Muscle layer of duodenum (tissue), 2 donors: ENCODE data around the gene WHRN.

Experiments
- H3K27ac ChIP-seq: one replicate; pipeline ENCODE4 v1.7.0; 2013; ENCODE audit warnings: mild to moderate bottlenecking, low read length
- H3K27me3 ChIP-seq: one replicate; pipeline ENCODE4 v1.7.0; 2013; ENCODE audit warnings: low read depth, mild to moderate bottlenecking, control low read depth, low read length
- H3K36me3 ChIP-seq, 2 donors: one replicate each; pipeline ENCODE4 v1.7.0; 2013; ENCODE audit warnings: low read length in 2 of 2, control low read depth in 1 of 2, mild to moderate bottlenecking in 1 of 2; ENCODE audit not compliant: insufficient read depth in 2 of 2, control insufficient read depth in 1 of 2
- H3K4me1 ChIP-seq, 2 donors: one replicate each; pipeline ENCODE4 v1.7.0; 2013; ENCODE audit warnings: low read length in 2 of 2, mild to moderate bottlenecking in 2 of 2, control low read depth in 1 of 2, moderate library complexity in 1 of 2; ENCODE audit not compliant: insufficient read depth in 2 of 2, control insufficient read depth in 1 of 2
- H3K4me3 ChIP-seq, 2 donors: one replicate each; pipeline ENCODE4 v1.7.0; 2013; ENCODE audit warnings: low read length in 2 of 2, low read depth in 1 of 2, mild to moderate bottlenecking in 1 of 2
- H3K9me3 ChIP-seq, 2 donors: one replicate each; pipeline ENCODE4 v1.7.0; 2013; ENCODE audit warnings: low read length in 2 of 2, control low read depth in 1 of 2, mild to moderate bottlenecking in 1 of 2; ENCODE audit not compliant: control insufficient read depth in 1 of 2
- donor health status: healthy.

Gene WHRN

GRCh38 chr9:114529285-114529684 lies 24.0 kb upstream of the WHRN start:
- Histone ChIP-seq H3K4me3 (no peak overlapping the region), H3K27me3 (no peaks in the 10 kb centered on the region), H3K4me1 (no peaks in the 10 kb centered on the region), H3K9me3 (no peaks in the 10 kb centered on the region), H3K27ac (no peak overlapping the region), H3K36me3 (no peaks in the 10 kb centered on the region)

- no peaks in the 10 kb centered on the region for H3K9me3 ChIP-seq
- H3K4me1 ChIP-seq, result no peaks in the 10 kb centered on the region
- H3K4me3 ChIP-seq, result no peak overlapping the region
Measured at GRCh38 chr9:114526807-114527206, 21.5 kb upstream of the WHRN start.

GRCh38 chr9:114525513-114525912 lies 20.2 kb upstream of the WHRN start:
- H3K9me3 ChIP-seq, result no peaks in the 10 kb centered on the region
- no peak overlapping the region for H3K4me3 ChIP-seq
- H3K27ac ChIP-seq, result no peak overlapping the region
- H3K36me3 ChIP-seq, result no peaks in the 10 kb centered on the region
- no peaks in the 10 kb centered on the region for H3K4me1 ChIP-seq
- no peaks in the 10 kb centered on the region for H3K27me3 ChIP-seq

More at GRCh38 chr9:114526807-114527206, 21.5 kb upstream of the WHRN start:
- no peaks in the 10 kb centered on the region for H3K36me3 ChIP-seq
- no peak overlapping the region for H3K27ac ChIP-seq
- no peaks in the 10 kb centered on the region for H3K27me3 ChIP-seq

GRCh38 chr9:114524247-114524681 lies 19.0 kb upstream of the WHRN start:
- H3K4me1 ChIP-seq, result no peaks in the 10 kb centered on the region
- no peaks in the 10 kb centered on the region for H3K9me3 ChIP-seq
- H3K36me3 ChIP-seq, result no peaks in the 10 kb centered on the region
- no peaks in the 10 kb centered on the region for H3K27me3 ChIP-seq
- no peak overlapping the region for H3K4me3 ChIP-seq
- H3K27ac ChIP-seq, result peak overlapping the region; percentile 6

GRCh38 chr9:114522847-114523246 lies 17.6 kb upstream of the WHRN start:
- H3K9me3 ChIP-seq, result no peaks in the 10 kb centered on the region
- no peaks in the 10 kb centered on the region for H3K36me3 ChIP-seq
- H3K4me3 ChIP-seq, result no peak overlapping the region
- no peak overlapping the region for H3K27ac ChIP-seq
- no peaks in the 10 kb centered on the region for H3K4me1 ChIP-seq
- H3K27me3 ChIP-seq, result no peaks in the 10 kb centered on the region

- H3K27me3 ChIP-seq, result no peaks in the 10 kb centered on the region
- no peaks in the 10 kb centered on the region for H3K36me3 ChIP-seq
- H3K9me3 ChIP-seq, result no peaks in the 10 kb centered on the region
- no peak overlapping the region for H3K4me3 ChIP-seq
- no peaks in the 10 kb centered on the region for H3K4me1 ChIP-seq
- H3K27ac ChIP-seq, result no peak overlapping the region
Measured at GRCh38 chr9:114522286-114522685, 17.0 kb upstream of the WHRN start.

GRCh38 chr9:114521846-114522245 lies 16.6 kb upstream of the WHRN start:
- Histone ChIP-seq H3K4me1 (no peaks in the 10 kb centered on the region), H3K27me3 (no peaks in the 10 kb centered on the region), H3K9me3 (no peaks in the 10 kb centered on the region), H3K4me3 (no peak overlapping the region), H3K36me3 (no peaks in the 10 kb centered on the region), H3K27ac (no peak overlapping the region)

GRCh38 chr9:114518599-114519022 lies 13.3 kb upstream of the WHRN start:
- Histone ChIP-seq H3K4me3 (no peak overlapping the region), H3K27ac (no peak overlapping the region), H3K36me3 (no peaks in the 10 kb centered on the region), H3K4me1 (no peaks in the 10 kb centered on the region), H3K27me3 (no peaks in the 10 kb centered on the region), H3K9me3 (no peaks in the 10 kb centered on the region)

- Histone ChIP-seq H3K27me3 (no peaks in the 10 kb centered on the region), H3K4me1 (no peaks in the 10 kb centered on the region), H3K9me3 (no peaks in the 10 kb centered on the region), H3K36me3 (no peaks in the 10 kb centered on the region), H3K4me3 (no peak overlapping the region), H3K27ac (no peak overlapping the region)
Measured at GRCh38 chr9:114518120-114518519, 12.8 kb upstream of the WHRN start.

- Histone ChIP-seq H3K4me1 (no peaks in the 10 kb centered on the region), H3K27ac (no peak overlapping the region), H3K27me3 (peaks cover 4% of the 10 kb centered on the region)
Measured at GRCh38 chr9:114516913-114517312, 11.6 kb upstream of the WHRN start.

GRCh38 chr9:114515528-114515927 lies 10.3 kb upstream of the WHRN start:
- Histone ChIP-seq H3K9me3 (no peaks in the 10 kb centered on the region), H3K4me1 (no peaks in the 10 kb centered on the region)

More at GRCh38 chr9:114516913-114517312, 11.6 kb upstream of the WHRN start:
- no peak overlapping the region for H3K4me3 ChIP-seq
- no peaks in the 10 kb centered on the region for H3K36me3 ChIP-seq
- H3K9me3 ChIP-seq, result no peaks in the 10 kb centered on the region

GRCh38 chr9:114513959-114514267 lies 8.6 kb upstream of the WHRN start:
- H3K4me3 ChIP-seq, result no peak overlapping the region
- H3K27me3 ChIP-seq, result peaks cover 4% of the 10 kb centered on the region
- no peaks in the 10 kb centered on the region for H3K9me3 ChIP-seq
- no peaks in the 10 kb centered on the region for H3K4me1 ChIP-seq
- H3K36me3 ChIP-seq, result no peaks in the 10 kb centered on the region
- no peak overlapping the region for H3K27ac ChIP-seq

More at GRCh38 chr9:114515528-114515927, 10.3 kb upstream of the WHRN start:
- Histone ChIP-seq H3K36me3 (no peaks in the 10 kb centered on the region), H3K4me3 (no peak overlapping the region), H3K27ac (no peak overlapping the region), H3K27me3 (peaks cover 4% of the 10 kb centered on the region)
